MM.1S (cell line): Measurements from ENCODE around the gene C19orf81.

ENCODE experiments used
- DNase-seq: peaks from one replicate; pipeline ENCODE4 v3.0.0-alpha.2; 2015
- H2AFZ ChIP-seq: fragments of 300-600 bp; sonication (generic); 2 replicates; pipeline ENCODE4 v1.6.0; 2016; ENCODE audit warnings: antibody characterized with exemption, low read length
- H3F3A ChIP-seq: fragments of 300-600 bp; sonication (generic); 2 replicates; pipeline ENCODE4 v1.6.1; 2016; ENCODE audit warnings: mild to moderate bottlenecking, antibody characterized with exemption, low read length, moderate library complexity, mixed read lengths; ENCODE audit not compliant: insufficient read depth
- H3K27ac ChIP-seq: fragments of 300-600 bp; sonication (generic); 2 replicates; pipeline ENCODE4 v1.5.1; 2016; ENCODE audit warnings: mild to moderate bottlenecking, low read length
- H3K27me3 ChIP-seq: fragments of 300-600 bp; sonication (generic); replicated peaks from 2 replicates; pipeline ENCODE4 v1.6.0; 2016; ENCODE audit warnings: low read length; ENCODE audit not compliant: insufficient read depth
- H3K36me3 ChIP-seq: fragments of 300-600 bp; sonication (generic); replicated peaks from 2 replicates; pipeline ENCODE4 v1.6.1; 2016; ENCODE audit warnings: mild to moderate bottlenecking, low read length, mixed read lengths; ENCODE audit not compliant: insufficient read depth
- H3K4me1 ChIP-seq: fragments of 300-600 bp; sonication (generic); 2 replicates; pipeline ENCODE4 v1.6.1; 2016; ENCODE audit warnings: low read length, mixed read lengths
- H3K4me2 ChIP-seq: fragments of 300-600 bp; sonication (generic); 2 replicates; pipeline ENCODE4 v1.6.0; 2016; ENCODE audit warnings: low read depth, low read length
- H3K4me3 ChIP-seq: fragments of 300-600 bp; sonication (generic); 2 replicates; pipeline ENCODE4 v1.5.1; 2016; ENCODE audit warnings: low read length, mixed read lengths
- H3K79me2 ChIP-seq: fragments of 300-600 bp; sonication (generic); 2 replicates; pipeline ENCODE4 v1.6.1; 2016; ENCODE audit warnings: mixed run types, low read length, mixed read lengths
- H3K9ac ChIP-seq: fragments of 300-600 bp; sonication (generic); 2 replicates; pipeline ENCODE4 v1.6.1; 2016; ENCODE audit warnings: low read length, mixed read lengths
- H3K9me2 ChIP-seq: fragments of 300-600 bp; sonication (generic); replicated peaks from 2 replicates; pipeline ENCODE4 v1.6.1; 2016; ENCODE audit warnings: mild to moderate bottlenecking, low read length, mixed read lengths; ENCODE audit not compliant: insufficient read depth
- H3K9me3 ChIP-seq: fragments of 300-600 bp; sonication (generic); replicated peaks from 2 replicates; pipeline ENCODE4 v1.6.1; 2016; ENCODE audit warnings: mild to moderate bottlenecking, low read length, mixed read lengths; ENCODE audit not compliant: insufficient read depth
- H4K20me1 ChIP-seq: fragments of 300-600 bp; sonication (generic); 2 replicates; pipeline ENCODE4 v1.6.1; 2016; ENCODE audit warnings: mild to moderate bottlenecking, low read length, moderate library complexity, mixed read lengths; ENCODE audit not compliant: insufficient read depth
- EZH2 ChIP-seq: fragments of 300-600 bp; sonication (generic); optimal IDR thresholded peaks from 2 replicates; pipeline ENCODE3; 2017; ENCODE audit warnings: low read depth, mild to moderate bottlenecking, antibody characterized with exemption, low read length, mixed read lengths
- EZH2phosphoT487 ChIP-seq: fragments of 300-600 bp; sonication (generic); IDR thresholded peaks from 2 replicates; pipeline ENCODE4 v1.6.1; 2018; ENCODE audit warnings: antibody characterized with exemption, low read length
- TF ChIP-seq, protein P1 (sequence below): fragments of 300-600 bp; sonication (generic); IDR thresholded peaks from 2 replicates; pipeline ENCODE4 v1.5.1; 2016; ENCODE audit warnings: antibody characterized with exemption, low read length, mixed read lengths

C19orf81 gene

DNA sequence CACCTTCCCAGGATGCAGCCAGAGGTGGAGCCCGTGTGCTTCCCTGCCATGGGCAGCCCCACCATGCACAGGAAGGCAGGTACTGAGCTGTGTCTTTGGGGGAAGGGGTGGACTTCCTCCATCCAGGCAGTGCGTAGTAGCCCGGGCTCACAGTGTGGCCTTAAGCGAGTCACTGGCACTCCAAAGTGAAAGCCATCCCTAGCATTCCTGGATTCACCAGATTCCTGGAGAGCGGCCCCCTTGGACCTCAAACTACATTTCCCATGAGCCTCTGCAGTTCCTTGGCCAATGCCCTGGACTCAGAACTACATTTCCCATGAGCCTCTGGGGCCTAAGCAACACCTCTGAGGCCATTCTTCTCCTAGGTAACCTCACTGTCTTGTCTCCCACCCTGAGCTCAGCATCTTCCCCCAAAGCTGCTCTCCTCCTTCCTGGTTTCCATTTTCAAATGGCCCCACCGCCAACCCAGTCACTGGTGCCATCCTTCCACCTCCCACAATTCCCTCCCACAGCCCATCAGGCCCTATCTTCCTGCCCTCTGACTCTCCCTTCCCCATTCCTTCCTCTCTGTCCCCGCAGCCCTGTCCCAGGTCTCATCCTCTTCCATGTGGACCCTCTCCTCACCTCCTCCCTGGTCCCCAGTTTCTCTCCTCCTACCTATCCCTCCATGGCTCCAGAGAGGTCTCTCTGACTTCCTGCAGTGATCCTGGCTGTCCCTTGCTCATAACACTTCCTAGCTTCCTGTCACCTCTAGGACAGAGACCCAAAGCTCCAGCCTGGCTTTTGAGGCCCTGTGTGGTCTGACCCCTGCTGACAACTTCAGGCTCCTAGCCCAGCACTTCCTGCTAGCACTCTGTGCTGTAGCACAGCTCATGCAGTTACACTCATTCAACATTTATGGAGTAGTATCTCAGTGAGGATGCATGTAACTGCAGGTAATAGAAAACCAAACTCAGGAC, at the start of gene C19orf81:
TSS of gene C19orf81 (plus strand) at position 13 of the 959 bp plus-strand sequence. CDS start at position 13, 0 bp downstream.
- H3K9me3 ChIP-seq = no peaks in the 10 kb centered on the region
- H3K79me2 ChIP-seq = no peaks in the 10 kb centered on the region
- no peak within 1 kb of the TSS for H3K4me3 ChIP-seq
- no peaks in the 10 kb centered on the region for H3F3A ChIP-seq
- no peak for DNase-seq
- no peak within 1 kb of the TSS for H3K4me2 ChIP-seq
- H4K20me1 ChIP-seq = no peaks in the 10 kb centered on the region
- H3K4me1 ChIP-seq = no peaks in the 10 kb centered on the region
- H3K27ac ChIP-seq = no peak within 1 kb of the TSS
- no peak for TF ChIP-seq EZH2
- TF ChIP-seq EZH2phosphoT487 = no peak
- TF ChIP-seq, protein P1, sequence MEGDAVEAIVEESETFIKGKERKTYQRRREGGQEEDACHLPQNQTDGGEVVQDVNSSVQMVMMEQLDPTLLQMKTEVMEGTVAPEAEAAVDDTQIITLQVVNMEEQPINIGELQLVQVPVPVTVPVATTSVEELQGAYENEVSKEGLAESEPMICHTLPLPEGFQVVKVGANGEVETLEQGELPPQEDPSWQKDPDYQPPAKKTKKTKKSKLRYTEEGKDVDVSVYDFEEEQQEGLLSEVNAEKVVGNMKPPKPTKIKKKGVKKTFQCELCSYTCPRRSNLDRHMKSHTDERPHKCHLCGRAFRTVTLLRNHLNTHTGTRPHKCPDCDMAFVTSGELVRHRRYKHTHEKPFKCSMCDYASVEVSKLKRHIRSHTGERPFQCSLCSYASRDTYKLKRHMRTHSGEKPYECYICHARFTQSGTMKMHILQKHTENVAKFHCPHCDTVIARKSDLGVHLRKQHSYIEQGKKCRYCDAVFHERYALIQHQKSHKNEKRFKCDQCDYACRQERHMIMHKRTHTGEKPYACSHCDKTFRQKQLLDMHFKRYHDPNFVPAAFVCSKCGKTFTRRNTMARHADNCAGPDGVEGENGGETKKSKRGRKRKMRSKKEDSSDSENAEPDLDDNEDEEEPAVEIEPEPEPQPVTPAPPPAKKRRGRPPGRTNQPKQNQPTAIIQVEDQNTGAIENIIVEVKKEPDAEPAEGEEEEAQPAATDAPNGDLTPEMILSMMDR = no peak
- H3K36me3 ChIP-seq = no peaks in the 10 kb centered on the region
- H2AFZ ChIP-seq = no peak within 1 kb of the TSS; the same call in 1 of the 2 replicates
- no peaks in the 10 kb centered on the region for H3K9me2 ChIP-seq
- no peak within 1 kb of the TSS for H3K9ac ChIP-seq
- H3K27me3 ChIP-seq = peaks cover 45% of the 10 kb centered on the region

DNA sequence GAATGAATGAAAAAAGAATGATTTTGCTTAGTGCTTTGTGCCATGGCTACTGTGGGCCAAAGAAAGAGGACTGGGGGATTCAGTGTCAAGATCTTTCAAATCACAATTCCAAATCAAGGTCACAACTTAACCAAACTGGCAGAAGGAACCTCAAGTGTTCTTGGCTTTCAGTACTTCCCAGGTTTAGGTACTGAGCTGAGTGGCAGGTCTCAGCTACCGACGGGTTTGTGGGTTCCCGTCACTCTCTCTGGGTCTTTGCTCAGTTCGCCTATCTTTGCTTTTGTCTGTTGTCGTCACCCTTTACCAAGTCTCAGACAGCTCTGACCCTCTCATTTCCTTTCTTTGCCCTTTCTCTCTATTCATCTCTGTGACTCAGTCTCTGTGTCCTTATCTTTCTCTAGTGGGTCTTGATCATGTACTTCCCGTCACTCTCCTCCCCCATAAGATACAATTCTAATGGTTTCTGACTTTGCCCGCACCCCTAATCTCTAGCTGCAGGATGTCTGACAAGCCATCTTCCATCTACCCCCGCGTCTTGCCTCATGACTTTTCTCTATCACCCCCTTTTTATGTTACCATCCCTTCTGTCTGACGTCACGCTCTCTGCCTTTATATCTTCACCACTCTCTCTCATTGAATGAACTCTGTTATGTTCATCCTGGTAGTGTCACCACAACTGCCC, 47.7 kb upstream of the C19orf81 start:
- no peak overlapping the region for H3K4me2 ChIP-seq
- H3F3A ChIP-seq = no peaks in the 10 kb centered on the region
- no peaks in the 10 kb centered on the region for H3K4me1 ChIP-seq
- TF ChIP-seq, protein P1 = no peak
- TF ChIP-seq EZH2 = no peak
- H3K27me3 ChIP-seq = peaks cover 51% of the 10 kb centered on the region
- no peaks in the 10 kb centered on the region for H3K79me2 ChIP-seq
- H4K20me1 ChIP-seq = no peaks in the 10 kb centered on the region
- no peaks in the 10 kb centered on the region for H3K9me3 ChIP-seq
- H3K9me2 ChIP-seq = no peaks in the 10 kb centered on the region
- no peak overlapping the region for H3K4me3 ChIP-seq
- H2AFZ ChIP-seq = no peak overlapping the region
- no peak overlapping the region for H3K9ac ChIP-seq
- no peaks in the 10 kb centered on the region for H3K36me3 ChIP-seq
- H3K27ac ChIP-seq = no peak overlapping the region
- no peak for DNase-seq

DNA sequence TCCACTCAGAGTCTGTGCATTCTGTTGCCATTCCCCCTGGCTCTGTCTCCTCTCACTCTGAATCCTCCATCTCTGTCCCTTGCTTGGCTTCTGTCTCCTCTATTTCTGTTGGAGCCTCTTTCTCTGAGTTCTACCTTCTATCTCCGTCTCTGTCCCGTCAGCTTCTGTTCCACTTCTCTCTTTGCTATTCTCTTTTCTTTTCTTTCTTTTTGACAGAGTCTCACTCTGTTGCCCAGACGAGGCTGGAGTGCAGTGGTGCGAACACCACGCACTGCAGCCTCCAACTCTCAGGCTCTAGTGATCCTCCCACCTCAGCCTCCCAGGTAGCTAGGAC, 47.2 kb upstream of the C19orf81 start:
- no peaks in the 10 kb centered on the region for H3K79me2 ChIP-seq
- TF ChIP-seq EZH2 (no peak), EZH2phosphoT487 (no peak)
- TF ChIP-seq, protein P1 = no peak
- H3K27ac ChIP-seq = no peak overlapping the region
- peaks cover 47% of the 10 kb centered on the region for H3K27me3 ChIP-seq
- no peak overlapping the region for H3K9ac ChIP-seq
- no peak overlapping the region for H3K4me2 ChIP-seq
- H2AFZ ChIP-seq = no peak overlapping the region
- H3K4me3 ChIP-seq = no peak overlapping the region
- DNase-seq = no peak
- no peaks in the 10 kb centered on the region for H3F3A ChIP-seq
- no peaks in the 10 kb centered on the region for H3K36me3 ChIP-seq
- no peaks in the 10 kb centered on the region for H3K9me2 ChIP-seq
- H3K9me3 ChIP-seq = no peaks in the 10 kb centered on the region
- H3K4me1 ChIP-seq = no peaks in the 10 kb centered on the region
- no peaks in the 10 kb centered on the region for H4K20me1 ChIP-seq
